HEK293 (cell line): Measurements from ENCODE around the gene FADS2.

ENCODE experiments used
- CTCF ChIA-PET: fragments of 350-600 bp; formaldehyde crosslinking; extraction: SDS; loops from one replicate; lab custom pipeline; 2021; ENCODE audit warnings: antibody characterized with exemption; lab: Yijun Ruan, JAX
- POLR2A ChIA-PET: fragments of 300-600 bp; formaldehyde crosslinking; extraction: SDS; loops from one replicate; lab custom pipeline; 2020; ENCODE audit warnings: antibody characterized with exemption, inconsistent platforms; lab: Yijun Ruan, JAX
- H3K27ac ChIP-seq: fragments of 200-500 bp; sonication (Bioruptor generic); 2 replicates; pipeline ENCODE4 v1.5.1; 2014; ENCODE audit warnings: low read depth, low read length, control low read depth, inconsistent platforms; ENCODE audit errors: extremely low read depth
- H3K36me3 ChIP-seq, 2 experiments: fragments of 200-500 bp in 1 of 2; sonication (Bioruptor generic) in 1 of 2; 1 replicate in 1 of 2; 2 replicates in 1 of 2; pipeline ENCODE4 v1.5.1; 2014 to 2017; ENCODE audit warnings: inconsistent platforms in 2 of 2, low read length in 2 of 2; ENCODE audit not compliant: control insufficient read depth in 2 of 2, insufficient read depth in 1 of 2
- H3K4me1 ChIP-seq: fragments of 200-500 bp; sonication (Bioruptor generic); 2 replicates; pipeline ENCODE4 v1.5.1; 2014; ENCODE audit warnings: mild to moderate bottlenecking, low read length, inconsistent platforms; ENCODE audit not compliant: control insufficient read depth, insufficient read depth
- H3K4me3 ChIP-seq: 2 replicates; pipeline ENCODE4 v1.5.1; 2011; ENCODE audit warnings: low read depth, mild to moderate bottlenecking, control low read depth, low read length, moderate library complexity
- H3K9me3 ChIP-seq: fragments of 200-500 bp; sonication (Bioruptor generic); 2 replicates; pipeline ENCODE4 v1.5.1; 2014; ENCODE audit warnings: low read depth, low read length, inconsistent platforms; ENCODE audit not compliant: control insufficient read depth, insufficient read depth
- GLIS1 ChIP-seq: fragments of 450-650 bp; formaldehyde crosslinking; IDR thresholded peaks from 2 replicates; pipeline ENCODE4 v1.5.1; 2016; ENCODE audit warnings: missing biosample characterization, missing genetic modification characterization
- HOXC10 ChIP-seq: sonication (generic); formaldehyde crosslinking; IDR thresholded peaks from 2 replicates; pipeline ENCODE4 v1.8.1; 2023; ENCODE audit warnings: mild to moderate bottlenecking, missing genetic modification reagents
- OVOL3 ChIP-seq: fragments of 450-650 bp; formaldehyde crosslinking; IDR thresholded peaks from 2 replicates; pipeline ENCODE4 v1.5.1; 2016; ENCODE audit warnings: missing biosample characterization, missing genetic modification characterization
- SCRT2 ChIP-seq: fragments of 450-650 bp; formaldehyde crosslinking; IDR thresholded peaks from 2 replicates; pipeline ENCODE4 v1.5.1; 2016; ENCODE audit warnings: missing biosample characterization, missing genetic modification characterization
- TCF7L2 ChIP-seq: IDR thresholded peaks from 2 replicates; pipeline ENCODE4 v1.6.1; 2011; ENCODE audit warnings: low read depth, mild to moderate bottlenecking, inconsistent platforms, low read length, moderate library complexity, borderline replicate concordance
- TRIM28 ChIP-seq: IDR thresholded peaks from 2 replicates; pipeline ENCODE4 v1.6.1; 2011; ENCODE audit warnings: low read length, control low read depth, borderline replicate concordance
- ZBTB20 ChIP-seq: fragments of 450-650 bp; formaldehyde crosslinking; IDR thresholded peaks from 2 replicates; pipeline ENCODE4 v1.5.1; 2016; ENCODE audit warnings: missing biosample characterization, missing genetic modification characterization
- ZBTB21 ChIP-seq: fragments of 450-650 bp; formaldehyde crosslinking; IDR thresholded peaks from 2 replicates; pipeline ENCODE4 v1.5.1; 2017; ENCODE audit warnings: missing biosample characterization, missing genetic modification characterization
- ZBTB48 ChIP-seq: fragments of 450-650 bp; formaldehyde crosslinking; IDR thresholded peaks from 2 replicates; pipeline ENCODE4 v1.5.1; 2016; ENCODE audit warnings: missing biosample characterization, missing genetic modification characterization
- ZBTB8A ChIP-seq: fragments of 450-650 bp; formaldehyde crosslinking; IDR thresholded peaks from 2 replicates; pipeline ENCODE4 v1.5.1; 2016; ENCODE audit warnings: missing biosample characterization, missing genetic modification characterization
- ZFHX2 ChIP-seq: fragments of 450-650 bp; formaldehyde crosslinking; conservative IDR thresholded peaks from 2 replicates; pipeline ENCODE4 v1.5.1; 2016; ENCODE audit warnings: missing biosample characterization, missing genetic modification characterization
- ZFP37 ChIP-seq: fragments of 450-650 bp; formaldehyde crosslinking; IDR thresholded peaks from 2 replicates; pipeline ENCODE4 v1.5.1; 2016; ENCODE audit warnings: missing biosample characterization, missing genetic modification characterization
- ZNF114 ChIP-seq: fragments of 450-650 bp; formaldehyde crosslinking; IDR thresholded peaks from 2 replicates; pipeline ENCODE4 v1.5.0; 2017; ENCODE audit warnings: missing biosample characterization, missing genetic modification characterization
- ZNF132 ChIP-seq: fragments of 450-650 bp; formaldehyde crosslinking; IDR thresholded peaks from 2 replicates; pipeline ENCODE4 v1.5.1; 2017; ENCODE audit warnings: missing biosample characterization, missing genetic modification characterization, borderline replicate concordance
- ZNF146 ChIP-seq: fragments of 450-650 bp; formaldehyde crosslinking; IDR thresholded peaks from 2 replicates; pipeline ENCODE4 v1.5.1; 2016; ENCODE audit warnings: missing biosample characterization, missing genetic modification characterization
- ZNF169 ChIP-seq: fragments of 450-650 bp; formaldehyde crosslinking; IDR thresholded peaks from 2 replicates; pipeline ENCODE4 v1.5.1; 2016; ENCODE audit warnings: missing biosample characterization, missing genetic modification characterization
- ZNF2 ChIP-seq: fragments of 450-650 bp; formaldehyde crosslinking; IDR thresholded peaks from 2 replicates; pipeline ENCODE4 v1.5.1; 2016; ENCODE audit warnings: missing biosample characterization, missing genetic modification characterization
- ZNF394 ChIP-seq: fragments of 450-650 bp; formaldehyde crosslinking; IDR thresholded peaks from 2 replicates; pipeline ENCODE4 v1.5.1; 2016; ENCODE audit warnings: missing biosample characterization, missing genetic modification characterization, mild to moderate bottlenecking, moderate library complexity, borderline replicate concordance
- ZNF423 ChIP-seq: fragments of 450-650 bp; formaldehyde crosslinking; IDR thresholded peaks from 2 replicates; pipeline ENCODE4 v1.5.1; 2016; ENCODE audit warnings: missing biosample characterization, missing genetic modification characterization
- ZNF521 ChIP-seq: fragments of 450-650 bp; formaldehyde crosslinking; IDR thresholded peaks from 2 replicates; pipeline ENCODE4 v1.5.1; 2017; ENCODE audit warnings: missing biosample characterization, mild to moderate bottlenecking, missing genetic modification characterization
- ZNF530 ChIP-seq: fragments of 450-650 bp; formaldehyde crosslinking; IDR thresholded peaks from 2 replicates; pipeline ENCODE4 v1.5.1; 2016; ENCODE audit warnings: low read depth, missing biosample characterization, missing genetic modification characterization
- ZNF571 ChIP-seq: fragments of 450-650 bp; formaldehyde crosslinking; IDR thresholded peaks from 2 replicates; pipeline ENCODE4 v1.5.0; 2017; ENCODE audit warnings: missing biosample characterization, missing genetic modification characterization
- ZNF626 ChIP-seq: fragments of 450-650 bp; sonication (Bioruptor Pico); formaldehyde crosslinking; IDR thresholded peaks from 2 replicates; pipeline ENCODE4 v1.5.1; 2018; ENCODE audit warnings: missing biosample characterization, missing genetic modification characterization, inconsistent platforms
- ZNF747 ChIP-seq: fragments of 450-650 bp; formaldehyde crosslinking; IDR thresholded peaks from 2 replicates; pipeline ENCODE4 v1.5.1; 2016; ENCODE audit warnings: missing biosample characterization, missing genetic modification characterization
- ZNF768 ChIP-seq: fragments of 450-650 bp; formaldehyde crosslinking; IDR thresholded peaks from 2 replicates; pipeline ENCODE4 v1.5.1; 2018; ENCODE audit warnings: missing biosample characterization, mild to moderate bottlenecking, missing genetic modification characterization
- ZNF792 ChIP-seq: fragments of 450-650 bp; formaldehyde crosslinking; IDR thresholded peaks from 2 replicates; pipeline ENCODE4 v1.5.1; 2016; ENCODE audit warnings: missing biosample characterization, missing genetic modification characterization
- TF ChIP-seq, protein P1 (sequence below): fragments of 450-650 bp; formaldehyde crosslinking; IDR thresholded peaks from 2 replicates; pipeline ENCODE4 v1.5.1; 2016; ENCODE audit warnings: missing biosample characterization, missing genetic modification characterization
- TF ChIP-seq, protein P2 (sequence below): fragments of 450-650 bp; formaldehyde crosslinking; conservative IDR thresholded peaks from 2 replicates; pipeline ENCODE4 v1.5.1; 2016; ENCODE audit warnings: low read depth, missing biosample characterization, missing genetic modification characterization
- TF ChIP-seq, protein P3 (sequence below): fragments of 450-650 bp; formaldehyde crosslinking; IDR thresholded peaks from 2 replicates; pipeline ENCODE4 v1.5.1; 2016; ENCODE audit warnings: missing biosample characterization, missing genetic modification characterization, borderline replicate concordance

FADS2 gene

DNA sequence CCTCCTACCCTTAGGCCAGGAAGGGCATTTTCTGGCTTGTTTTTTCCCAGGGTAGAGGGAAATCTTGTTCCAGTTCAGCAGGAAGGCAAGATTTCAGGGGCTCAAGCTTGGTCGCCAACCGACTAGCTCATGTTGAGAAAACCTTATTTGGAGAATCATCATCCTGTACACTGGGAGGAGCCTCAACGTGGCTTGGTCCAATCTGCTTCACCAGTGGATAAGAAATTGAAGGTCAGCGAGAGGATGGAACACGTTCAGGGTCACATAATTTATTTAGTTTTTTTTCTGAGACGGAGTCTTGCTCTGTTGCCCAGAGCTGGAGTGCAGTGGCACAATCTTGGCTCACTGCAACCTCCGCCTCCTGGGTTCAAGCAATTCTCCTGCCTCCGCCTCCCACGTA is 20.5 kb downstream of the FADS2 start (continued):
- TF ChIP-seq TRIM28: no peak
- TF ChIP-seq, protein P1, sequence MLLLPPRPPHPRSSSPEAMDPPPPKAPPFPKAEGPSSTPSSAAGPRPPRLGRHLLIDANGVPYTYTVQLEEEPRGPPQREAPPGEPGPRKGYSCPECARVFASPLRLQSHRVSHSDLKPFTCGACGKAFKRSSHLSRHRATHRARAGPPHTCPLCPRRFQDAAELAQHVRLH (tag by site-specific recombination): no peak
- TF ChIP-seq ZFP37 (tag by site-specific recombination): no peak
- TF ChIP-seq ZNF146 (tag by site-specific recombination): no peak
- TF ChIP-seq ZFHX2 (tag by site-specific recombination): no peak
- no peak for TF ChIP-seq ZNF423 (tag by site-specific recombination)
- TF ChIP-seq ZNF530 (tag by site-specific recombination): no peak
- TF ChIP-seq ZNF571 (tag by site-specific recombination): no peak
- TF ChIP-seq ZBTB21 (tag by site-specific recombination): no peak
- TF ChIP-seq ZNF2 (tag by site-specific recombination): no peak
- TF ChIP-seq ZNF169: no peak
- TF ChIP-seq, all 188 proteins: peak for 0

DNA sequence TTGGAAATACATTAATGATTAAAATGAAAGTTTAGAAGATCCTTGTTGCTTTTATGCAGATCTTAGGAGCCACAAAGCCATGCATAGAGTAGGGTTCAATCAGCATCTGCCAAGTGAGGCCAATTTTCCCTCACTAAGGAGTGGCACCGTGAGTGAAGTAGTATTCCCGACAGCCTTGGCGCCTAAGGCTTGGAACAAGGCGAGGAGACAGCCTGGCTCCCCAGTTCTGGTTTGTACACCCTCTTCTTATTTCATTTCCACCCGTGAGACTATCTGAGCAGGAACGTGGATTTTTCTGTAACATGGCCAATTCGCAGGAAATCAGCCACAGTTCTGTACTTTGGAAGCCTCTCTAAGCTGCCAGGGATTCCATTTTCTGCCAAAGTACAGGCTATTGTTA is 22.6 kb downstream of the FADS2 start:
- Histone ChIP-seq H3K4me3 (no peak overlapping the region), H3K9me3 (no peaks in the 10 kb centered on the region), H3K36me3 (peaks cover 11 to 22% of the 10 kb centered on the region in 2 experiments), H3K4me1 (no peaks in the 10 kb centered on the region), H3K27ac (no peak overlapping the region)
- TF ChIP-seq ZBTB48 (no peak), ZNF768 (tag by site-specific recombination) (no peak), HOXC10 (CRISPR knock-in tag) (no peak), ZNF521 (tag by site-specific recombination) (no peak), ZNF626 (tag by site-specific recombination) (no peak), ZNF114 (tag by site-specific recombination) (no peak), ZNF132 (tag by site-specific recombination) (no peak), ZBTB20 (tag by site-specific recombination) (no peak), ZNF169 (no peak), SCRT2 (tag by site-specific recombination) (no peak), ZNF747 (tag by site-specific recombination) (no peak), GLIS1 (no peak), OVOL3 (tag by site-specific recombination) (no peak), ZBTB8A (tag by site-specific recombination) (no peak), ZNF394 (tag by site-specific recombination) (no peak), ZNF792 (tag by site-specific recombination) (no peak), TCF7L2 (no peak)
- TF ChIP-seq, protein P2, sequence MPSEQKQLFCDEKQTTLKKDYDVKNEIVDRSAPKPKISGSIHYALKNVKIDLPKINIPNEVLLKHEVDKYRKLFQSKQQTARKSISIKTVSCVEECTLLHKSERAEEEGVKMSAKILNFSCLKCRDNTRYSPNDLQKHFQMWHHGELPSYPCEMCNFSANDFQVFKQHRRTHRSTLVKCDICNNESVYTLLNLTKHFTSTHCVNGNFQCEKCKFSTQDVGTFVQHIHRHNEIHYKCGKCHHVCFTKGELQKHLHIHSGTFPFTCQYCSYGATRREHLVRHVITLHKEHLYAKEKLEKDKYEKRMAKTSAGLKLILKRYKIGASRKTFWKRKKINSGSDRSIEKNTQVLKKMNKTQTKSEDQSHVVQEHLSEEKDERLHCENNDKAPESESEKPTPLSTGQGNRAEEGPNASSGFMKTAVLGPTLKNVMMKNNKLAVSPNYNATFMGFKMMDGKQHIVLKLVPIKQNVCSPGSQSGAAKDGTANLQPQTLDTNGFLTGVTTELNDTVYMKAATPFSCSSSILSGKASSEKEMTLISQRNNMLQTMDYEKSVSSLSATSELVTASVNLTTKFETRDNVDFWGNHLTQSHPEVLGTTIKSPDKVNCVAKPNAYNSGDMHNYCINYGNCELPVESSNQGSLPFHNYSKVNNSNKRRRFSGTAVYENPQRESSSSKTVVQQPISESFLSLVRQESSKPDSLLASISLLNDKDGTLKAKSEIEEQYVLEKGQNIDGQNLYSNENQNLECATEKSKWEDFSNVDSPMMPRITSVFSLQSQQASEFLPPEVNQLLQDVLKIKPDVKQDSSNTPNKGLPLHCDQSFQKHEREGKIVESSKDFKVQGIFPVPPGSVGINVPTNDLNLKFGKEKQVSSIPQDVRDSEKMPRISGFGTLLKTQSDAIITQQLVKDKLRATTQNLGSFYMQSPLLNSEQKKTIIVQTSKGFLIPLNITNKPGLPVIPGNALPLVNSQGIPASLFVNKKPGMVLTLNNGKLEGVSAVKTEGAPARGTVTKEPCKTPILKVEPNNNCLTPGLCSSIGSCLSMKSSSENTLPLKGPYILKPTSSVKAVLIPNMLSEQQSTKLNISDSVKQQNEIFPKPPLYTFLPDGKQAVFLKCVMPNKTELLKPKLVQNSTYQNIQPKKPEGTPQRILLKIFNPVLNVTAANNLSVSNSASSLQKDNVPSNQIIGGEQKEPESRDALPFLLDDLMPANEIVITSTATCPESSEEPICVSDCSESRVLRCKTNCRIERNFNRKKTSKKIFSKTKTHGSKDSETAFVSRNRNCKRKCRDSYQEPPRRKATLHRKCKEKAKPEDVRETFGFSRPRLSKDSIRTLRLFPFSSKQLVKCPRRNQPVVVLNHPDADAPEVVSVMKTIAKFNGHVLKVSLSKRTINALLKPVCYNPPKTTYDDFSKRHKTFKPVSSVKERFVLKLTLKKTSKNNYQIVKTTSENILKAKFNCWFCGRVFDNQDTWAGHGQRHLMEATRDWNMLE (tag by site-specific recombination): no peak
- TF ChIP-seq, protein P3, sequence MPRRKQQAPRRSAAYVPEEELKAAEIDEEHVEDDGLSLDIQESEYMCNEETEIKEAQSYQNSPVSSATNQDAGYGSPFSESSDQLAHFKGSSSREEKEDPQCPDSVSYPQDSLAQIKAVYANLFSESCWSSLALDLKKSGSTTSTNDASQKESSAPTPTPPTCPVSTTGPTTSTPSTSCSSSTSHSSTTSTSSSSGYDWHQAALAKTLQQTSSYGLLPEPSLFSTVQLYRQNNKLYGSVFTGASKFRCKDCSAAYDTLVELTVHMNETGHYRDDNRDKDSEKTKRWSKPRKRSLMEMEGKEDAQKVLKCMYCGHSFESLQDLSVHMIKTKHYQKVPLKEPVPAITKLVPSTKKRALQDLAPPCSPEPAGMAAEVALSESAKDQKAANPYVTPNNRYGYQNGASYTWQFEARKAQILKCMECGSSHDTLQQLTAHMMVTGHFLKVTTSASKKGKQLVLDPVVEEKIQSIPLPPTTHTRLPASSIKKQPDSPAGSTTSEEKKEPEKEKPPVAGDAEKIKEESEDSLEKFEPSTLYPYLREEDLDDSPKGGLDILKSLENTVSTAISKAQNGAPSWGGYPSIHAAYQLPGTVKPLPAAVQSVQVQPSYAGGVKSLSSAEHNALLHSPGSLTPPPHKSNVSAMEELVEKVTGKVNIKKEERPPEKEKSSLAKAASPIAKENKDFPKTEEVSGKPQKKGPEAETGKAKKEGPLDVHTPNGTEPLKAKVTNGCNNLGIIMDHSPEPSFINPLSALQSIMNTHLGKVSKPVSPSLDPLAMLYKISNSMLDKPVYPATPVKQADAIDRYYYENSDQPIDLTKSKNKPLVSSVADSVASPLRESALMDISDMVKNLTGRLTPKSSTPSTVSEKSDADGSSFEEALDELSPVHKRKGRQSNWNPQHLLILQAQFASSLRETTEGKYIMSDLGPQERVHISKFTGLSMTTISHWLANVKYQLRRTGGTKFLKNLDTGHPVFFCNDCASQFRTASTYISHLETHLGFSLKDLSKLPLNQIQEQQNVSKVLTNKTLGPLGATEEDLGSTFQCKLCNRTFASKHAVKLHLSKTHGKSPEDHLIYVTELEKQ (tag by site-specific recombination): no peak
- POLR2A ChIA-PET: no interaction called here
- CTCF ChIA-PET: interaction anchor here (0.7 kb wide), 1 partner anchor 232 kb away, joined by 3 read pairs; no protein-coding TSS in a partner anchor
